ENCODE measurements around the gene CCL1. TPM values are rescaled to one million over a fixed set of nuclear protein-coding genes. Genes with fewer than 3 reads are reported as not detected.

CCL1 gene
- total and polyA plus RNA-seq, 4 donors: not detected

DNA sequence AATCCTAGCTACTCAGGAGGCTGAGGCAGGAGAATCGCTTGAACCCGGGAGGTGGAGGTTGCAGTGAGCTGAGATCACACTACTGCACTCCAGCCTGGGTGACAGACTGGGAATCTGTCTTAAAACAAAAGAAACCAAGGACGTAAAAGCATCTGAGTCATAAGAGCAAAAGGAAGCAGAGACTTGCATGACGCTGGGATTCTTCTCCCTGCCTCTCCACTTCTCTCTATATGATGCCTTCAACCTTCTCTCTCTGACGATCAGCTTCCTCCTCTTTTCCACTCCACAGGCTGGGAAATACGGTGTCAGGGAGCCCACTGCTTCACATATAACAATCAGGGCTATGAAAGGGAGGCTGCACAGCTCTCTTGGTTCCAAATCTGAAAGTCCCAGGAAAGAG, 43.2 kb upstream of the CCL1 start:
- Histone ChIP-seq H3K4me1 (ENCODE audit: control insufficient read depth in 4 of 4, insufficient read depth in 4 of 4, low read length in 3 of 4) (no peaks in the 10 kb centered on the region), H3K36me3 (ENCODE audit: control insufficient read depth in 4 of 4, insufficient read depth in 3 of 4, low read depth in 1 of 4, low read length in 3 of 4) (no peaks in the 10 kb centered on the region), H3K4me3 (ENCODE audit: low read depth in 1 of 3, low read length in 3 of 3) (no peak overlapping the region), H3K27me3 (ENCODE audit: control insufficient read depth in 4 of 4, insufficient read depth in 4 of 4, low read length in 3 of 4) (peaks cover 0 to 3% (median 1%) of the 10 kb centered on the region in 4 donors), H3K9ac (ENCODE audit: low read depth in 1 of 2, low read length in 2 of 2) (no peak overlapping the region), H3K27ac (ENCODE audit: low read depth in 1 of 2, low read length in 2 of 2) (no peak overlapping the region), H3K9me3 (ENCODE audit: control insufficient read depth in 4 of 4, low read length in 3 of 4) (no peaks in the 10 kb centered on the region)
- DNase-seq (ENCODE audit: low spot score): no peak
- TF ChIP-seq FOXA2 (IDR thresholded peaks at IDR 0.05) (no peak), FOXA1 (IDR thresholded peaks at IDR 0.05) (no peak), HNF4G (IDR thresholded peaks at IDR 0.05) (no peak), JUND (IDR thresholded peaks at IDR 0.05) (no peak)
- TF ChIP-seq, protein P1, sequence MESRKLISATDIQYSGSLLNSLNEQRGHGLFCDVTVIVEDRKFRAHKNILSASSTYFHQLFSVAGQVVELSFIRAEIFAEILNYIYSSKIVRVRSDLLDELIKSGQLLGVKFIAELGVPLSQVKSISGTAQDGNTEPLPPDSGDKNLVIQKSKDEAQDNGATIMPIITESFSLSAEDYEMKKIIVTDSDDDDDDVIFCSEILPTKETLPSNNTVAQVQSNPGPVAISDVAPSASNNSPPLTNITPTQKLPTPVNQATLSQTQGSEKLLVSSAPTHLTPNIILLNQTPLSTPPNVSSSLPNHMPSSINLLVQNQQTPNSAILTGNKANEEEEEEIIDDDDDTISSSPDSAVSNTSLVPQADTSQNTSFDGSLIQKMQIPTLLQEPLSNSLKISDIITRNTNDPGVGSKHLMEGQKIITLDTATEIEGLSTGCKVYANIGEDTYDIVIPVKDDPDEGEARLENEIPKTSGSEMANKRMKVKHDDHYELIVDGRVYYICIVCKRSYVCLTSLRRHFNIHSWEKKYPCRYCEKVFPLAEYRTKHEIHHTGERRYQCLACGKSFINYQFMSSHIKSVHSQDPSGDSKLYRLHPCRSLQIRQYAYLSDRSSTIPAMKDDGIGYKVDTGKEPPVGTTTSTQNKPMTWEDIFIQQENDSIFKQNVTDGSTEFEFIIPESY (IDR thresholded peaks at IDR 0.05): no peak
- TF ChIP-seq, protein P2, sequence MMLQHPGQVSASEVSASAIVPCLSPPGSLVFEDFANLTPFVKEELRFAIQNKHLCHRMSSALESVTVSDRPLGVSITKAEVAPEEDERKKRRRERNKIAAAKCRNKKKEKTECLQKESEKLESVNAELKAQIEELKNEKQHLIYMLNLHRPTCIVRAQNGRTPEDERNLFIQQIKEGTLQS (IDR thresholded peaks at IDR 0.05): no peak
- TF ChIP-seq, protein P3, sequence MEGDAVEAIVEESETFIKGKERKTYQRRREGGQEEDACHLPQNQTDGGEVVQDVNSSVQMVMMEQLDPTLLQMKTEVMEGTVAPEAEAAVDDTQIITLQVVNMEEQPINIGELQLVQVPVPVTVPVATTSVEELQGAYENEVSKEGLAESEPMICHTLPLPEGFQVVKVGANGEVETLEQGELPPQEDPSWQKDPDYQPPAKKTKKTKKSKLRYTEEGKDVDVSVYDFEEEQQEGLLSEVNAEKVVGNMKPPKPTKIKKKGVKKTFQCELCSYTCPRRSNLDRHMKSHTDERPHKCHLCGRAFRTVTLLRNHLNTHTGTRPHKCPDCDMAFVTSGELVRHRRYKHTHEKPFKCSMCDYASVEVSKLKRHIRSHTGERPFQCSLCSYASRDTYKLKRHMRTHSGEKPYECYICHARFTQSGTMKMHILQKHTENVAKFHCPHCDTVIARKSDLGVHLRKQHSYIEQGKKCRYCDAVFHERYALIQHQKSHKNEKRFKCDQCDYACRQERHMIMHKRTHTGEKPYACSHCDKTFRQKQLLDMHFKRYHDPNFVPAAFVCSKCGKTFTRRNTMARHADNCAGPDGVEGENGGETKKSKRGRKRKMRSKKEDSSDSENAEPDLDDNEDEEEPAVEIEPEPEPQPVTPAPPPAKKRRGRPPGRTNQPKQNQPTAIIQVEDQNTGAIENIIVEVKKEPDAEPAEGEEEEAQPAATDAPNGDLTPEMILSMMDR (IDR thresholded peaks at IDR 0.05; ENCODE audit: low read depth, low read length, missing input control): no peak
- WGBS: 85% methylated on average over 6 of the region's 6 CpGs

DNA sequence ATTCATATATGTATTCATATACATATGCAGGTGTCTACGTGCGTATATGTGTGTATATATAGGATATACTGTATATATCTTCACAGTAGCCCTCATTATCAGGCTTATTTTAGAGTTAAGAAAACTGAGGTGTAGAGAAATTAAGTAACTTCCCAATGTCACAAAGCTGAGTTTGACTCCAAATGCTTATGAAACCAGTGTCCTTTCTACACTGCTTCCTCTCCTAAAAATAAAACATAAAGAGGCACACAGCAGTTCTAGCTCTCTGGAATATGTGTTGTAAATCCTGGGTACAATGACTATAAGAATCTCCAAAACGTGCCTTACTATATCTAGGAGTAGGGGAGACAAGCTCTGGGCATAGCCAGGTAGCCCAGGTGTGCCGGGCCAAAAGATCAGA, 40.0 kb upstream of the CCL1 start:
- Histone ChIP-seq H3K4me3 (ENCODE audit: low read depth in 1 of 3, low read length in 3 of 3) (no peak overlapping the region), H3K9me3 (ENCODE audit: control insufficient read depth in 4 of 4, low read length in 3 of 4) (no peaks in the 10 kb centered on the region), H3K36me3 (ENCODE audit: control insufficient read depth in 4 of 4, insufficient read depth in 3 of 4, low read depth in 1 of 4, low read length in 3 of 4) (no peaks in the 10 kb centered on the region), H3K27me3 (ENCODE audit: control insufficient read depth in 4 of 4, insufficient read depth in 4 of 4, low read length in 3 of 4) (no peaks in the 10 kb centered on the region), H3K4me1 (ENCODE audit: control insufficient read depth in 4 of 4, insufficient read depth in 4 of 4, low read length in 3 of 4) (no peaks in the 10 kb centered on the region), H3K9ac (ENCODE audit: low read depth in 1 of 2, low read length in 2 of 2) (no peak overlapping the region), H3K27ac (ENCODE audit: low read depth in 1 of 2, low read length in 2 of 2) (no peak overlapping the region)
- TF ChIP-seq, protein P2 (IDR thresholded peaks at IDR 0.05): no peak
- TF ChIP-seq TAF1 (conservative IDR thresholded peaks at IDR 0.05) (no peak), GABPA (IDR thresholded peaks at IDR 0.05 in 1 of 2, conservative IDR thresholded peaks at IDR 0.05 in 1 of 2) (no peak), EGR1 (IDR thresholded peaks at IDR 0.05; ENCODE audit: low read depth in 2 of 2) (no peak), NR2F2 (IDR thresholded peaks at IDR 0.05) (no peak), RXRA (IDR thresholded peaks at IDR 0.05) (no peak)
- TF ChIP-seq, protein P1 (IDR thresholded peaks at IDR 0.05): no peak
- DNase-seq (ENCODE audit: low spot score): no peak
- WGBS: 61% methylated on average over 4 of the region's 4 CpGs
